AG20443 (cell line): Measurements from ENCODE around the gene CCDC83.
A peak's percentile ranks its signal among the peaks of the same experiment; 100 is the strongest.
"Not testable (repeated sequence)": the region's sequence is repeated elsewhere in the genome, so short reads cannot be mapped to it uniquely, and the experiment has no call there.

Source experiments
- DNase-seq: peaks from one replicate; pipeline ENCODE4 v3.0.0; 2012; ENCODE audit warnings: low spot score, mixed read lengths

The CCDC83 gene

DNA sequence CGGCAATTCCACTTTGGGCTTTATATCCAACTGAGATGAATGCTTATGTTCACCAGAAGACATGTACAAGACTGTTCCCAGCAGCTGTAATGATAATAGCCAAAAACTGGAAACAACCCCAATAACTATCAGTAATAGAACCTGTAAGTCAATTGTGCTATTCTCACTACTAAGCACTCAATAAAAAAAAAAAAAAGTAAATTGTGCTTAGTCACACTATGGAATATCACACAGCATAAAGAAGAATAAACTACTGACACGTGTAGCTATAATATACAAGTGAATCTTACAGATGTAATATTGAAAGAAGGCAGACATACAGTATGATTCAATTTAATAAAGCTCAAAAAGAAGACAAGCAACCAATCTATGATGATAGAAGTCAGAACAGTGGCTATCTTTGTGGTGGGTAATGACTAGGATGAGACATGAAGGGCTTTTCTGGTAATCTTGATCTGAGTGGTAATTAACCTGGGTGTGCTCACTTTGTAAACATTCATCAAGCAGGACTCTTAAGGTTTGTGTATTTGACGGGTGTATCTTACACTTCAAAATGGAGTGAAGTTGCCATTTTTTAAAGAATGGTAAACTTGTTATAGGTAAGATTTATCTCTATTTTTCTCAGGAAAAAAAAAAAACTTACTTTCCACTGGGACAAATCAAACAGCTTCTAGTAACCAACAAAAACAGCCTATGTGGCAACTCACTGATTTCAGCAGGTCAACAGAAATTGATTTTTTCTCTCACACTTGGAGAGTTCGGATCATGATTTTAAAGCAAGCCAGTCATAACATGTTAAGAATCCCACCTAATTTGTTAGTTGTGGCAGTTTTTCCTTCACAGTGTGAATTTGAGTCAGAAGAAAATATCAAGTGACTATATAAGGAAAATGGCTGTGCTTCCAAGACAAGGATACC lies 84.2 kb downstream of the CCDC83 start:
- no peak for DNase-seq

GRCh38 chr11:85941380-85941973 lies 86.3 kb downstream of the CCDC83 start:
- peak; percentile 76 for DNase-seq

GRCh38 chr11:85945296-85945695 lies 90.1 kb downstream of the CCDC83 start:
- DNase-seq: no peak

GRCh38 chr11:85945788-85946187 lies 90.6 kb downstream of the CCDC83 start:
- DNase-seq: no peak

DNA sequence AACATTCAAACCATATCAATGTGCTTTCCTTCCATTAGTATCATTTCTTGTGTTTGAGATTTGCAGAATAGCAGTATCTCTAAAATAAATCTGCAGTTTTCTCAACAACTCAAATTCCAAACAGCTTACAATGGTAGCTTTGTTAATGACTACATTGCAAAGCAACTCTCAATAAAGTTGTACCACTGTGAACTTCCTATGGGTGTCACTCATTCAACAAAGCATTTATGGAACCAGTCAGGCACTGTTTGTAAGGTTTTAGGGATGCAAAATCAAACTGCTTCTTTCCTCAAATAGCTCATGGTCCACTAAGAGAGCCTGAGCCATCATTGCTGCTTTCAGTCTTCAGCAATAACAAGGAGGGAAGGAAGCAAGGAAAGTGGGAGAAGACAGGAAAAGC lies 91.0 kb downstream of the CCDC83 start:
- DNase-seq: no peak

- DNase-seq: peak; percentile 76
Observed at GRCh38 chr11:85947431-85948272, 92.5 kb downstream of the CCDC83 start.

DNA sequence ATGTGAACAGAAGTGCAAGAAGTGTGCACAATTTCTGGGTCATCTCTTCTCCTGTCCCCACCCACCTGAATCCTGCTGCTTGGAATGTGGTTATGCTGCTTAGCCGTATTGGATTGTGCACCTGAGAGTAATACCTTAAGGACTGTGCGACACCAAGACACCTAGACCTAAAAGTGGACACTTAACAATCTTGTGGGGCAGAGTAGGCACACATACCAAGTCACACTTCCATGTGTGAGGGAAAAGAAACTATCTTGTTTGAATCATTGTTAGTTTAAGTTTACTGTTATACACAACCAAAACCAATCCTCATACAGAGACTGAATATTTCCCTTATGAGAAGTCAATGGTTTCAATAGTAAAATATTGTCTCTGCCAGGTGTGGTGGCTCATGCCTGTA lies 93.7 kb downstream of the CCDC83 start:
- DNase-seq: no peak

DNA sequence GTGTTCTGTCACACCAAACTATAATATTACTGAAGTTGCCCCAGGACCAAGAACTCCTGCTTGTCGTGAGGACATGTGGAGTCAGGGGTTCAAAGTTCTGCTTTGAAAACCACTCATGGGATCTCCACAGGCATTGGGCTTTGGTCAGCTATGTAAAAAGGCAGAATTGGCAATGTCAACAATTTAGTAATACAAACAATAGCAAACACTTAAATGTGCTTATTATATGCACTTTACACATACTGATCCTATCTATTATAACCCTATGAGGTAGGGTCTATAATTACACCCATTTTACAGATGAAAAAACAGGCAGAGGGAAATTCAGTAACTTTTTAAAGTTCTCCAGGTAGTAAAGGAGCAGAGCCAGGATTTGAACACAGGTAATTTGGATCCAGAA lies 94.6 kb downstream of the CCDC83 start:
- DNase-seq: no peak

GRCh38 chr11:85950317-85951048 lies 95.3 kb downstream of the CCDC83 start:
- DNase-seq: no peak

DNA sequence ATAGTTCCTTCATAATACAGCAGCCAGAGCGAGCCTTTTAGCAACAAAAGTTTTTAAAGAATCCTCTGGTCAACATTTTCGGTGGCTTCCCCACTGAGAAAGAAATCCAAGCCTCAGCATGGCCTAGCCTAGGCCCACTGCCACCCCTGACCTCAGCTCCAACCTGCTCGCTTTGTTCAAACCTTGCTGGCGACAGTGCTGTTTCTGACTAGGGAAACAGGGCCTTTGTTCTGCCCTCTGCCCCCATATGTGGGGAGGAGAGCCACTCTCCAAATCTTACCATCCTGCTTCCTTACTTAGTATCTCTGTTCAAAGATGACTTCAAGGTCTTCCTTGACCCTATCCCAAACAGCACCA lies 95.8 kb downstream of the CCDC83 start:
- DNase-seq: no peak

GRCh38 chr11:85951428-85952107 lies 96.4 kb downstream of the CCDC83 start:
- DNase-seq: no peak

DNA sequence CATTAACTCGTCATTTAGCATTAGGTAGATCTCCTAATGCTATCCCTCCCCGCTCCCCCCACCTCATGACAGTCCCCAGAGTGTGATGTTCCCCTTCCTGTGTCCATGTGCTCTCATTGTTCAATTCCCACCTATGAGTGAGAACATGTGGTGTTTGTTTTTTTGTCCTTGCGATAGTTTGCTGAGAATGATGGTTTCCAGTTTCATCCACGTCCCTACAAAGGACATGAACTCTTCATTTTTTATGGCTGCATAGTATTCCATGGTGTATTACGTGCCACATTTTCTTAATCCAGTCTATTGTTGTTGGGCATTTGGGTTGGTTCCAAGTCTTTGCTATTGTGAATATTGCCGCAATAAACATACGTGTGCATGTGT lies 96.9 kb downstream of the CCDC83 start:
- DNase-seq: not testable (repeated sequence)

- DNase-seq: no peak
Observed at GRCh38 chr11:85953491-85954143, 98.4 kb downstream of the CCDC83 start.

- DNase-seq: peak; percentile 54
Observed at GRCh38 chr11:85955531-85955930, 100.3 kb downstream of the CCDC83 start.

GRCh38 chr11:85960678-85961077 lies 105.5 kb downstream of the CCDC83 start:
- no peak for DNase-seq

DNA sequence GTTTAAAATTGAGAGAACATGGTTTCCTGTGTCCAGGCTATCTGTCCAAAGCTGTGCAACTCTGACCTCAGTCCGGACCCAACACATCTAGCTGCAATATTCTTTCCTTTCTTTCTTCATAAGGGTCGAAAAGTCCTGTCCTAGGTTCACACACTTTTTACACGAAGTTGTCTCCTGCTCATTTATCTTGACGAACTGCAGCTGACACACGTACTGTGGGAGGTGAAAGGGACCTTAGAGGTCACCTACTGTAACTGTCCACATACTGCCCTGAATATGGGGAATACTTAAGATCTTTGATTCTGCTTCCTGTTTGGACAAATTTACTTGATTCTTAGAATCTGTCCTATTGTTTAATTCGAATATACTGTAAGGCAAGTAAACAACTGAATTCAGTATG lies 105.9 kb downstream of the CCDC83 start:
- no peak for DNase-seq

- DNase-seq: no peak
Observed at GRCh38 chr11:85961930-85962363, 106.8 kb downstream of the CCDC83 start.

DNA sequence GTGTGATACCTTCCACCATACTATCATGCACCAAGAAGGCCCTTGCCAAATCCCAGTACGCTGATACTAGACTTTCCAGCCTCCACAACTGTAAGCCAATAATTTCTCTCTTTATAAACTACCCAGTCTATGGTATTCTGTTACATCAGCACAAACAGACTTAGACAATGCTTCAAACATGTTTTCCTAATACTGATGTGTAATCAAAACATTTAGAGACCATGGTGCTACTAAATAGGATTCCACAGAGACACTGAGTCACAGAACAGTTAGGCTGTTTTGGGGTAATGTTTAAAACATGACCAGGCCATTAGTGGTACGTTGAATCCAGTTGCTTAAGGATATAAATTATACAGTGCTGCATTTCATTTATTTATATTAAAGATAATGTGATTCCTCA lies 110.0 kb downstream of the CCDC83 start:
- DNase-seq: no peak

DNA sequence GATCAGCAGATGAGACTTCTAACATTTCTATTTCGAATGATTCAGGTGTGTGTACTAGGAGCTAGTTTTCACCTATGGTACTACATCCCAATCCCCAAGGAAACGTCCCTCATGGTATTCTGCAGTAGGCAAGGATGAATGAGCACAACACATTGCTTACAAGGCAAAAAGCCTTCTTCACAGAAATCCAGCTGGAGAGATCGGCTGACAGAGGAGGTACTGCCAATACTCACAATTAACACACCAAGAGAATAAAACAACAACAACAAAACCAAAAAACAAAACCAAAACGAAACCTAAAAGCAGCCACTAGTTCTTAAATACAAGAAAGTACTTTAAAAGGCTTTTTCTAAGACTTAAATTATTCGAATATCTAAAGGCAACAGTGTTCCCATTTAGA lies 112.3 kb downstream of the CCDC83 start:
- DNase-seq: no peak
